GM21737 (cell line): ENCODE measurements around the gene LYST.
"Not testable (repeated sequence)": the region's sequence is repeated elsewhere in the genome, so short reads cannot be mapped to it uniquely, and the experiment has no call there.

Experiments
- ATAC-seq: cut with Tn5 transposase; IDR thresholded peaks from one replicate; pipeline ENCODE4 v1.9.1; 2021; ENCODE audit warnings: mild to moderate bottlenecking, moderate library complexity; ENCODE audit not compliant: unreplicated experiment

The LYST gene

GRCh38 chr1:235866205-235866912 lies at the start of gene LYST:
Gene LYST, minus strand, starts transcription at chr1:235866906. Its CDS starts 36,489 bp downstream, at chr1:235830417.
- peak; percentile 42 for ATAC-seq

GRCh38 chr1:235915489-235915888 lies 48.8 kb upstream of the LYST start:
- ATAC-seq, result not testable (repeated sequence)

GRCh38 chr1:235913311-235913710 lies 46.6 kb upstream of the LYST start:
- ATAC-seq, result no peak

GRCh38 chr1:235911876-235912275 lies 45.2 kb upstream of the LYST start:
- ATAC-seq, result no peak

GRCh38 chr1:235911300-235911662 lies 44.6 kb upstream of the LYST start:
- no peak for ATAC-seq

- no peak for ATAC-seq
Observed at GRCh38 chr1:235910357-235911299, 43.9 kb upstream of the LYST start.

- ATAC-seq, result no peak
Observed at GRCh38 chr1:235908742-235909520, 42.2 kb upstream of the LYST start.

- no peak for ATAC-seq
Observed at GRCh38 chr1:235907897-235908240, 41.2 kb upstream of the LYST start.

GRCh38 chr1:235907187-235907896 lies 40.6 kb upstream of the LYST start:
- ATAC-seq, result no peak

GRCh38 chr1:235906436-235906835 lies 39.7 kb upstream of the LYST start:
- no peak for ATAC-seq

- ATAC-seq, result not testable (repeated sequence)
Observed at GRCh38 chr1:235903809-235904208, 37.1 kb upstream of the LYST start.

GRCh38 chr1:235902677-235903542 lies 36.2 kb upstream of the LYST start:
- ATAC-seq, result no peak

GRCh38 chr1:235901461-235901860 lies 34.8 kb upstream of the LYST start:
- ATAC-seq, result no peak

- ATAC-seq, result no peak
Observed at GRCh38 chr1:235898126-235898525, 31.4 kb upstream of the LYST start.

- ATAC-seq, result no peak
Observed at GRCh38 chr1:235893840-235894239, 27.1 kb upstream of the LYST start.

GRCh38 chr1:235892734-235893413 lies 26.2 kb upstream of the LYST start:
- ATAC-seq, result no peak

GRCh38 chr1:235892202-235892601 lies 25.5 kb upstream of the LYST start:
- no peak for ATAC-seq

- ATAC-seq, result peak; percentile 74
Observed at GRCh38 chr1:235888119-235888643, 21.5 kb upstream of the LYST start.

- no peak for ATAC-seq
Observed at GRCh38 chr1:235887676-235888075, 21.0 kb upstream of the LYST start.
